Measurements from ENCODE around the gene ATP11A.

GRCh38 chr13:112643759-112644459 lies 45.9 kb upstream of the ATP11A start:
- TF ChIP-seq EZH2 (optimal IDR thresholded peaks at IDR 0.05; ENCODE audit: low read depth, low read length) (no peak), CTCF (IDR thresholded peaks at IDR 0.05; ENCODE audit: low read length) (no peak)
